HepG2 (cell line): ENCODE data around the gene TUNAR. TPM values are rescaled to one million over a fixed set of nuclear protein-coding genes. Genes with fewer than 3 reads are reported as not detected.

Experiments
- ATAC-seq: fragments of 200-7000 bp; cut with Tn5 transposase; 3 replicates; pipeline ENCODE4 v1.9.1; 2020; ENCODE audit warnings: mild to moderate bottlenecking, moderate library complexity
- BruUV-seq: library from RNA; stranded (reverse); fragments of 400-500 nt; replicated peaks from 2 replicates; lab custom pipeline; 2021; lab: Mats Ljungman, UMichigan
- CTCF ChIA-PET: fragments of 300-600 bp; formaldehyde crosslinking; extraction: SDS; loops from one replicate; lab custom pipeline; 2021; ENCODE audit warnings: low total read pairs, inconsistent platforms, low intra/inter-chr PET ratio; lab: Yijun Ruan, JAX
- POLR2A ChIA-PET: fragments of 350-600 bp; sonication (Branson Sonifier 250); formaldehyde crosslinking; loops from one replicate; lab custom pipeline; 2020; ENCODE audit warnings: antibody characterized with exemption, inconsistent platforms; lab: Yijun Ruan, JAX
- DNase-seq: peaks from one replicate; pipeline ENCODE4 v3.0.0-alpha.2; 2015; ENCODE audit warnings: low spot score
- FAIRE-seq: peaks from 3 replicates; lab custom pipeline; 2011; peaks lifted over from hg19 to GRCh38; lab: Jason Lieb, UNC
- H2AFZ ChIP-seq: one replicate; pipeline ENCODE4 v1.6.1; 2011; ENCODE audit warnings: low read length, inconsistent platforms
- H3K27ac ChIP-seq: fragments of 300-600 bp; 3 replicates; pipeline ENCODE4 v1.8.0; 2011; ENCODE audit warnings: mixed run types, mild to moderate bottlenecking, mixed read lengths, low read length, inconsistent platforms; ENCODE audit not compliant: insufficient read depth; ENCODE audit errors: extremely low read length
- H3K27me3 ChIP-seq, 2 experiments: fragments of 200-600 bp in 1 of 2; 2 replicates in 1 of 2; 3 replicates in 1 of 2; pipeline versions ENCODE4 v1.6.0 to v1.8.0; 2011; ENCODE audit warnings: low read length in 2 of 2, mild to moderate bottlenecking in 2 of 2, moderate library complexity in 2 of 2, inconsistent platforms in 1 of 2; ENCODE audit not compliant: insufficient read depth in 2 of 2, control insufficient read depth in 1 of 2
- H3K36me3 ChIP-seq, 2 experiments: fragments of 200-600 bp in 1 of 2; replicated peaks in 1 of 2; 2 replicates in 1 of 2; 3 replicates in 1 of 2; pipeline versions ENCODE4 v1.5.1 to v1.8.0; 2011; ENCODE audit warnings: low read length in 2 of 2, inconsistent platforms in 1 of 2; ENCODE audit not compliant: insufficient read depth in 2 of 2, control insufficient read depth in 1 of 2
- H3K4me1 ChIP-seq: 2 replicates; pipeline ENCODE4 v1.5.1; 2012; ENCODE audit warnings: low read length, inconsistent platforms; ENCODE audit not compliant: insufficient read depth
- H3K4me2 ChIP-seq: 2 replicates; pipeline ENCODE4 v1.6.0; 2011; ENCODE audit warnings: low read depth, low read length, inconsistent platforms
- H3K4me3 ChIP-seq, 3 experiments: fragments of 200-600 bp in 1 of 3; sonication (generic), shearing (Covaris generic) in 1 of 3; replicated peaks in 1 of 3; 2 replicates each; pipeline ENCODE4 v1.5.1; 2011 to 2016; ENCODE audit warnings: low read length in 3 of 3, inconsistent platforms in 2 of 3, low read depth in 2 of 3, mild to moderate bottlenecking in 2 of 3, control low read depth in 1 of 3, mixed read lengths in 1 of 3; ENCODE audit not compliant: insufficient read depth in 1 of 3
- H3K79me2 ChIP-seq: one replicate; pipeline ENCODE4 v1.6.1; 2011; ENCODE audit warnings: low read length, inconsistent platforms; ENCODE audit not compliant: insufficient read depth
- H3K9ac ChIP-seq: 2 replicates; pipeline ENCODE4 v1.6.0; 2011; ENCODE audit warnings: mild to moderate bottlenecking, low read depth, low read length, inconsistent platforms; ENCODE audit not compliant: insufficient read depth
- H3K9me3 ChIP-seq: 2 replicates; pipeline ENCODE4 v1.5.1; 2012; ENCODE audit warnings: mild to moderate bottlenecking, low read length
- H4K20me1 ChIP-seq: 2 replicates; pipeline ENCODE4 v1.6.0; 2011; ENCODE audit warnings: inconsistent platforms, mild to moderate bottlenecking, low read length, moderate library complexity; ENCODE audit not compliant: insufficient read depth
- EP300 ChIP-seq, 3 experiments: sonication (generic) in 1 of 3; formaldehyde crosslinking in 1 of 3; IDR thresholded peaks; 2 replicates each; pipeline versions ENCODE4 v1.5.1 to v1.6.1; 2011 to 2020; ENCODE audit warnings: low read depth in 2 of 3, low read length in 2 of 3, borderline replicate concordance in 1 of 3, improper control_type of control experiment in 1 of 3, mild to moderate bottlenecking in 1 of 3, missing genetic modification reagents in 1 of 3, moderate library complexity in 1 of 3
- PHF21A ChIP-seq: sonication (generic); formaldehyde crosslinking; IDR thresholded peaks from 2 replicates; pipeline ENCODE4 v1.5.0; 2020; ENCODE audit warnings: mild to moderate bottlenecking, missing genetic modification reagents
- REL ChIP-seq: sonication (generic); formaldehyde crosslinking; conservative IDR thresholded peaks from 2 replicates; pipeline ENCODE4 v1.8.0; 2022; ENCODE audit warnings: mild to moderate bottlenecking, missing genetic modification reagents, moderate library complexity
- ZFP36L1 ChIP-seq: sonication (generic); formaldehyde crosslinking; IDR thresholded peaks from 2 replicates; pipeline ENCODE4 v1.8.0; 2022; ENCODE audit warnings: mild to moderate bottlenecking, missing genetic modification reagents, moderate library complexity
- ZNF264 ChIP-seq: sonication (generic); formaldehyde crosslinking; IDR thresholded peaks from 2 replicates; pipeline ENCODE4 v1.4.0; 2020; ENCODE audit warnings: missing genetic modification reagents
- ZNF562 ChIP-seq: sonication (generic); formaldehyde crosslinking; IDR thresholded peaks from 2 replicates; pipeline ENCODE4 v1.8.0; 2022; ENCODE audit warnings: missing genetic modification reagents, borderline replicate concordance
- WGBS: methylation state at CpG from one replicate; pipeline ENCODE4 v1.1.6; 2017; ENCODE audit warnings: low lambda C conversion rate; 5-methylcytosine and 5-hydroxymethylcytosine counted together
- in situ Hi-C: cut with HindIII; loops from 2 replicates; pipeline ENCODE4 v1.10.0; 2017; ENCODE audit warnings: low pct_unique_long_range_greater_than_20kb; ENCODE audit not compliant: extremely low pct_ligation_motif_present
- intact Hi-C: fragments of 100-400 bp; cut with micrococcal nuclease; formaldehyde crosslinking; loops from one replicate; pipeline ENCODE4 v1.10.0; 2022; ENCODE audit not compliant: unreplicated experiment
- polyA plus RNA-seq, 8 experiments: library from polyadenylated mRNA; depleted of rRNA in 3 of 8; stranded (reverse) in 7 of 8; unstranded in 1 of 8; fragments of >200 nt; fragmentation: Illumina TruSeq in 4 of 8; extraction: Trizol in 4 of 8; gene quantifications; 2 replicates each; pipeline versions ENCODE4 v1.2.1 to v1.2.3, GENCODE V29; 2011 to 2016; ENCODE audit warnings: low read depth in 4 of 8, missing spikeins in 1 of 8, mixed read lengths in 1 of 8; ENCODE audit not compliant: insufficient read depth in 1 of 8
- total RNA-seq, 5 experiments: library from RNA; depleted of rRNA; stranded (reverse); fragments of >200 nt; fragmentation: Illumina TruSeq; extraction: Trizol; gene quantifications; 2 replicates each; pipeline ENCODE4 v1.2.3, GENCODE V29; 2016; ENCODE audit warnings: low read depth in 1 of 5
- TF ChIP-seq, protein P1 (sequence below): IDR thresholded peaks from 2 replicates; pipeline ENCODE4 v1.6.1; 2016; ENCODE audit warnings: missing biosample characterization, missing genetic modification reagents, low read depth
- TF ChIP-seq, protein P2 (sequence below), 2 experiments: sonication (generic) in 1 of 2; formaldehyde crosslinking in 1 of 2; IDR thresholded peaks; 2 replicates each; pipeline versions ENCODE4 v1.5.1 to v1.6.1; 2011 to 2020; ENCODE audit warnings: borderline replicate concordance in 1 of 2, low read depth in 1 of 2, low read length in 1 of 2, mild to moderate bottlenecking in 1 of 2, missing genetic modification reagents in 1 of 2, moderate library complexity in 1 of 2
- TF ChIP-seq, protein P3 (sequence below): sonication (generic); formaldehyde crosslinking; IDR thresholded peaks from 2 replicates; pipeline ENCODE4 v1.5.0; 2020; ENCODE audit warnings: missing genetic modification reagents

TUNAR gene
- total and polyA plus RNA-seq, 2 of the 13 experiments (the other 11 are each of a cell fraction or from before 2014, with no cell fraction given): not detected

DNA sequence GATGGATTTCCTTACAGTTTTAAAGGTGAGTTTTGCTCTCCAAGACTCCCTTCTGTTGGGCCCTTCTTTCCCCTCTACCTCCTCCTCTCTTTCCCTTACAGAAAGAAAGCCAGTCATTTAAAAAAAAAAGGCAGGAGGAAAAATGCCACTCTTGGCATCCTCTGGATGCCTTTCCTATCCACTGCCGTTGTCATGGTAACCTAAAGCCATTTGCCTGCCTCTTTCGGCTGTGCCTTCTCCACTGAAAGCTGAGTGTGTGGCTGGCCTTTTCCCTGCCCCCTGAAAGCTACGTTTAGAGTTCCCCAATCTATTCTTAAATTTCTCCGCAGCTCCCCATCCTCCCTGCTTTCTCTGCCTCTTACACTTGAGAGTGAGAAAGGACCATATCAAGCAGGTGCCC is 67.1 kb downstream of the TUNAR start:
- ChIA-PET POLR2A (no interaction called here), CTCF (no interaction called here)
- H3K4me2 ChIP-seq: no peak overlapping the region
- intact Hi-C loops (no loop called here), in situ Hi-C loops (no loop called here)
- H3K9ac ChIP-seq: no peak overlapping the region
- H2AFZ ChIP-seq: no peak overlapping the region
- H3K27me3 ChIP-seq: no peaks in the 10 kb centered on the region; a peak in 1 of 5 replicates
- FAIRE-seq (no peak), ATAC-seq (no peak), DNase-seq (no peak)
- H3K36me3 ChIP-seq: no peaks in the 10 kb centered on the region
- BruUV-seq: no TSS peak
- no peaks in the 10 kb centered on the region for H3K79me2 ChIP-seq
- H3K4me1 ChIP-seq: no peaks in the 10 kb centered on the region
- H3K4me3 ChIP-seq: no peak overlapping the region
- H3K9me3 ChIP-seq: peaks cover 22% of the 10 kb centered on the region; the same call in 1 of the 2 replicates
- no peak overlapping the region for H3K27ac ChIP-seq
- TF ChIP-seq, protein P1, sequence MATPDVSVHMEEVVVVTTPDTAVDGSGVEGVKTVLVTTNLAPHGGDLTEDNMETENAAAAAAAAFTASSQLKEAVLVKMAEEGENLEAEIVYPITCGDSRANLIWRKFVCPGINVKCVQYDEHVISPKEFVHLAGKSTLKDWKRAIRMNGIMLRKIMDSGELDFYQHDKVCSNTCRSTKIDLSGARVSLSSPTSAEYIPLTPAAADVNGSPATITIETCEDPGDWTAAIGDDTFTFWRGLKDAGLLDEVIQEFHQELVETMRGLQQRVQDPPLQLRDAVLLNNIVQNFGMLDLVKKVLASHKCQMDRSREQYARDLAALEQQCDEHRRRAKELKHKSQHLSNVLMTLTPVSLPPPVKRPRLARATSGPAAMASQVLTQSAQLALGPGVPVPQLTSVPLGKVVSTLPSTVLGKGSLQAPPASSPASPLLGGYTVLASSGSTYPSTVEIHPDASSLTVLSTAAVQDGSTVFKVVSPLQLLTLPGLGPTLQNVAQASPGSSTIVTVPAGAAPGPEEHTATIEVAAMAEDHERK (CRISPR knock-in tag): no peak
- TF ChIP-seq REL (CRISPR knock-in tag): no peak
- TF ChIP-seq EP300 (IDR thresholded peaks at IDR 0.05; ENCODE audit: low read depth in 2 of 2, low read length in 2 of 2): no peak
- TF ChIP-seq EP300 (CRISPR knock-in tag; IDR thresholded peaks at IDR 0.05; ENCODE audit: borderline replicate concordance): no peak
- no peak for TF ChIP-seq ZNF264 (CRISPR knock-in tag)
- no peak for TF ChIP-seq ZNF562 (CRISPR knock-in tag)
- TF ChIP-seq PHF21A (CRISPR knock-in tag): no peak
- no peak for TF ChIP-seq ZFP36L1 (CRISPR knock-in tag)
- TF ChIP-seq, protein P2, sequence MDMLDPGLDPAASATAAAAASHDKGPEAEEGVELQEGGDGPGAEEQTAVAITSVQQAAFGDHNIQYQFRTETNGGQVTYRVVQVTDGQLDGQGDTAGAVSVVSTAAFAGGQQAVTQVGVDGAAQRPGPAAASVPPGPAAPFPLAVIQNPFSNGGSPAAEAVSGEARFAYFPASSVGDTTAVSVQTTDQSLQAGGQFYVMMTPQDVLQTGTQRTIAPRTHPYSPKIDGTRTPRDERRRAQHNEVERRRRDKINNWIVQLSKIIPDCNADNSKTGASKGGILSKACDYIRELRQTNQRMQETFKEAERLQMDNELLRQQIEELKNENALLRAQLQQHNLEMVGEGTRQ (IDR thresholded peaks at IDR 0.05; ENCODE audit: low read depth, low read length): no peak
- TF ChIP-seq, protein P2 (CRISPR knock-in tag; IDR thresholded peaks at IDR 0.05; ENCODE audit: borderline replicate concordance): no peak
- TF ChIP-seq, protein P3, sequence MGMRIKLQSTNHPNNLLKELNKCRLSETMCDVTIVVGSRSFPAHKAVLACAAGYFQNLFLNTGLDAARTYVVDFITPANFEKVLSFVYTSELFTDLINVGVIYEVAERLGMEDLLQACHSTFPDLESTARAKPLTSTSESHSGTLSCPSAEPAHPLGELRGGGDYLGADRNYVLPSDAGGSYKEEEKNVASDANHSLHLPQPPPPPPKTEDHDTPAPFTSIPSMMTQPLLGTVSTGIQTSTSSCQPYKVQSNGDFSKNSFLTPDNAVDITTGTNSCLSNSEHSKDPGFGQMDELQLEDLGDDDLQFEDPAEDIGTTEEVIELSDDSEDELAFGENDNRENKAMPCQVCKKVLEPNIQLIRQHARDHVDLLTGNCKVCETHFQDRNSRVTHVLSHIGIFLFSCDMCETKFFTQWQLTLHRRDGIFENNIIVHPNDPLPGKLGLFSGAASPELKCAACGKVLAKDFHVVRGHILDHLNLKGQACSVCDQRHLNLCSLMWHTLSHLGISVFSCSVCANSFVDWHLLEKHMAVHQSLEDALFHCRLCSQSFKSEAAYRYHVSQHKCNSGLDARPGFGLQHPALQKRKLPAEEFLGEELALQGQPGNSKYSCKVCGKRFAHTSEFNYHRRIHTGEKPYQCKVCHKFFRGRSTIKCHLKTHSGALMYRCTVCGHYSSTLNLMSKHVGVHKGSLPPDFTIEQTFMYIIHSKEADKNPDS (CRISPR knock-in tag): no peak
- no peaks in the 10 kb centered on the region for H4K20me1 ChIP-seq
- 4% methylated on average over 4 of the region's 4 CpGs for WGBS
